ENCODE results near the gene PRAC1. TPM values are rescaled to one million over a fixed set of nuclear protein-coding genes. Genes with fewer than 3 reads are reported as not detected.
A peak's percentile ranks its signal among the peaks of the same experiment; 100 is the strongest.

PRAC1 gene
- not detected for polyA plus RNA-seq (2013, experiment 1 of 2)
- polyA plus RNA-seq (2013, experiment 2 of 2): not detected

GRCh38 chr17:48722201-48722907 is at the start of gene PRAC1:
Gene PRAC1, minus strand, starts transcription at chr17:48722518. Its CDS starts 126 bp downstream, at chr17:48722392.
- H2BK120ac ChIP-seq (ENCODE audit: low read depth, low read length): no peak within 1 kb of the TSS
- no peaks in the 10 kb centered on the region for H3K4me1 ChIP-seq (ENCODE audit: control insufficient read depth in 2 of 2, insufficient read depth in 1 of 2, low read depth in 1 of 2, low read length in 2 of 2)
- H3K18ac ChIP-seq (ENCODE audit: low read length): no peak within 1 kb of the TSS
- H4K91ac ChIP-seq (ENCODE audit: low read depth, low read length, poor library complexity): no peak within 1 kb of the TSS
- H3K9me3 ChIP-seq (replicated peaks in 1 of 2; ENCODE audit: control insufficient read depth in 2 of 2, insufficient read depth in 1 of 2, low read depth in 1 of 2, low read length in 2 of 2): peaks cover 0 to 13% of the 10 kb centered on the region in 2 donors
- no peak within 1 kb of the TSS for H2BK15ac ChIP-seq (ENCODE audit: low read length)
- DNase-seq (ENCODE audit: low spot score): no peak
- H3K14ac ChIP-seq (ENCODE audit: low read length): no peak within 1 kb of the TSS
- no peak within 1 kb of the TSS for H3K27ac ChIP-seq (replicated peaks; ENCODE audit: low read length)
- H3K27me3 ChIP-seq (ENCODE audit: control insufficient read depth in 3 of 3, insufficient read depth in 3 of 3, low read depth in 1 of 3, low read length in 3 of 3): peaks cover 73 to 100% (median 98%) of the 10 kb centered on the region in 3 experiments
- H2AFZ ChIP-seq (ENCODE audit: low read length): peak within 1 kb of the TSS; percentile 40
- no peak within 1 kb of the TSS for H2BK12ac ChIP-seq (ENCODE audit: low read length)
- no peak within 1 kb of the TSS for H2BK5ac ChIP-seq (ENCODE audit: low read length)
- no peaks in the 10 kb centered on the region for H3K79me1 ChIP-seq (ENCODE audit: low read depth, low read length)
- H3K4me3 ChIP-seq (ENCODE audit: low read length in 2 of 2): no peak within 1 kb of the TSS
- H3K9ac ChIP-seq (ENCODE audit: low read depth, low read length, poor library complexity): no peak within 1 kb of the TSS
- no peak within 1 kb of the TSS for H3K4me2 ChIP-seq (ENCODE audit: insufficient read depth, low read length, poor library complexity, severe bottlenecking)
- peak within 1 kb of the TSS; percentile 58 for H3K23ac ChIP-seq (ENCODE audit: low read depth, low read length, poor library complexity)
- no peak within 1 kb of the TSS for H2AK5ac ChIP-seq (ENCODE audit: low read depth, low read length)
- no CpG with 5 or more reads among the region's 21 CpGs for WGBS, 2 donors (ENCODE audit: extremely low coverage in 2 of 2, insufficient read length in 2 of 2, insufficient replicate concordance in 1 of 2)
- no peaks in the 10 kb centered on the region for H3K36me3 ChIP-seq (replicated peaks in 1 of 2; ENCODE audit: control insufficient read depth in 2 of 2, insufficient read depth in 2 of 2, low read length in 2 of 2)
- H4K8ac ChIP-seq (ENCODE audit: low read depth, low read length): no peak within 1 kb of the TSS
- no peak within 1 kb of the TSS for H3K4ac ChIP-seq (ENCODE audit: low read length)

- Histone ChIP-seq H3K4ac (ENCODE audit: low read length) (no peak overlapping the region), H3K4me2 (ENCODE audit: insufficient read depth, low read length, poor library complexity, severe bottlenecking) (no peak overlapping the region), H2AK5ac (ENCODE audit: low read depth, low read length) (no peak overlapping the region), H3K4me3 (ENCODE audit: low read length in 2 of 2) (no peak overlapping the region), H3K36me3 (replicated peaks in 1 of 2; ENCODE audit: control insufficient read depth in 2 of 2, insufficient read depth in 2 of 2, low read length in 2 of 2) (no peaks in the 10 kb centered on the region), H4K8ac (ENCODE audit: low read depth, low read length) (no peak overlapping the region), H4K91ac (ENCODE audit: low read depth, low read length, poor library complexity) (no peak overlapping the region), H2AFZ (ENCODE audit: low read length) (no peak overlapping the region), H2BK12ac (ENCODE audit: low read length) (no peak overlapping the region), H3K4me1 (ENCODE audit: control insufficient read depth in 2 of 2, insufficient read depth in 1 of 2, low read depth in 1 of 2, low read length in 2 of 2) (no peaks in the 10 kb centered on the region), H3K14ac (ENCODE audit: low read length) (no peak overlapping the region), H3K9me3 (replicated peaks in 1 of 2; ENCODE audit: control insufficient read depth in 2 of 2, insufficient read depth in 1 of 2, low read depth in 1 of 2, low read length in 2 of 2) (no peaks in the 10 kb centered on the region), H2BK120ac (ENCODE audit: low read depth, low read length) (no peak overlapping the region), H3K27me3 (ENCODE audit: control insufficient read depth in 3 of 3, insufficient read depth in 3 of 3, low read depth in 1 of 3, low read length in 3 of 3) (peaks cover 0 to 13% (median 0%) of the 10 kb centered on the region in 3 experiments), H3K9ac (ENCODE audit: low read depth, low read length, poor library complexity) (no peak overlapping the region), H2BK15ac (ENCODE audit: low read length) (no peak overlapping the region), H3K23ac (ENCODE audit: low read depth, low read length, poor library complexity) (no peak overlapping the region), H2BK5ac (ENCODE audit: low read length) (no peak overlapping the region), H3K27ac (replicated peaks; ENCODE audit: low read length) (no peak overlapping the region), H3K18ac (ENCODE audit: low read length) (no peak overlapping the region), H3K79me1 (ENCODE audit: low read depth, low read length) (no peaks in the 10 kb centered on the region)
- DNase-seq (ENCODE audit: low spot score): no peak
- no CpG with 5 or more reads among the region's 3 CpGs for WGBS, 2 donors (ENCODE audit: extremely low coverage in 2 of 2, insufficient read length in 2 of 2, insufficient replicate concordance in 1 of 2)
These were observed 48.6 kb upstream of the PRAC1 start for GRCh38 chr17:48770954-48771353.

GRCh38 chr17:48769009-48769675 is 46.8 kb upstream of the PRAC1 start:
- H3K4me3 ChIP-seq (ENCODE audit: low read length in 2 of 2): no peak overlapping the region
- no peak overlapping the region for H2BK15ac ChIP-seq (ENCODE audit: low read length)
- no peaks in the 10 kb centered on the region for H3K36me3 ChIP-seq (replicated peaks in 1 of 2; ENCODE audit: control insufficient read depth in 2 of 2, insufficient read depth in 2 of 2, low read length in 2 of 2)
- H2AFZ ChIP-seq (ENCODE audit: low read length): no peak overlapping the region
- DNase-seq (ENCODE audit: low spot score): no peak
- peaks cover 0 to 23% (median 2%) of the 10 kb centered on the region in 3 experiments for H3K27me3 ChIP-seq (ENCODE audit: control insufficient read depth in 3 of 3, insufficient read depth in 3 of 3, low read depth in 1 of 3, low read length in 3 of 3)
- no peaks in the 10 kb centered on the region for H3K79me1 ChIP-seq (ENCODE audit: low read depth, low read length)
- no peaks in the 10 kb centered on the region for H3K9me3 ChIP-seq (replicated peaks in 1 of 2; ENCODE audit: control insufficient read depth in 2 of 2, insufficient read depth in 1 of 2, low read depth in 1 of 2, low read length in 2 of 2)
- no CpG with 5 or more reads among the region's 5 CpGs for WGBS, 2 donors (ENCODE audit: extremely low coverage in 2 of 2, insufficient read length in 2 of 2, insufficient replicate concordance in 1 of 2)
- H3K27ac ChIP-seq (replicated peaks; ENCODE audit: low read length): no peak overlapping the region
- no peak overlapping the region for H2BK12ac ChIP-seq (ENCODE audit: low read length)
- H4K91ac ChIP-seq (ENCODE audit: low read depth, low read length, poor library complexity): no peak overlapping the region
- H2BK5ac ChIP-seq (ENCODE audit: low read length): no peak overlapping the region
- no peak overlapping the region for H3K9ac ChIP-seq (ENCODE audit: low read depth, low read length, poor library complexity)
- no peak overlapping the region for H3K18ac ChIP-seq (ENCODE audit: low read length)
- H3K4me2 ChIP-seq (ENCODE audit: insufficient read depth, low read length, poor library complexity, severe bottlenecking): no peak overlapping the region
- H2BK120ac ChIP-seq (ENCODE audit: low read depth, low read length): no peak overlapping the region
- H3K4ac ChIP-seq (ENCODE audit: low read length): no peak overlapping the region
- no peak overlapping the region for H2AK5ac ChIP-seq (ENCODE audit: low read depth, low read length)
- no peak overlapping the region for H4K8ac ChIP-seq (ENCODE audit: low read depth, low read length)
- no peak overlapping the region for H3K23ac ChIP-seq (ENCODE audit: low read depth, low read length, poor library complexity)
- H3K4me1 ChIP-seq (ENCODE audit: control insufficient read depth in 2 of 2, insufficient read depth in 1 of 2, low read depth in 1 of 2, low read length in 2 of 2): no peaks in the 10 kb centered on the region
- H3K14ac ChIP-seq (ENCODE audit: low read length): no peak overlapping the region

- H2BK12ac ChIP-seq (ENCODE audit: low read length): no peak overlapping the region
- no peak for DNase-seq (ENCODE audit: low spot score)
These were observed 45.0 kb upstream of the PRAC1 start for GRCh38 chr17:48767263-48767774.

More at GRCh38 chr17:48767263-48767774, 45.0 kb upstream of the PRAC1 start:
- H3K9me3 ChIP-seq (replicated peaks in 1 of 2; ENCODE audit: control insufficient read depth in 2 of 2, insufficient read depth in 1 of 2, low read depth in 1 of 2, low read length in 2 of 2): no peaks in the 10 kb centered on the region
- no peak overlapping the region for H2AFZ ChIP-seq (ENCODE audit: low read length)
- no peak overlapping the region for H3K4me2 ChIP-seq (ENCODE audit: insufficient read depth, low read length, poor library complexity, severe bottlenecking)
- no peak overlapping the region for H3K4me3 ChIP-seq (ENCODE audit: low read length in 2 of 2)
- no peaks in the 10 kb centered on the region for H3K79me1 ChIP-seq (ENCODE audit: low read depth, low read length)
- no peak overlapping the region for H3K4ac ChIP-seq (ENCODE audit: low read length)
- H3K27me3 ChIP-seq (ENCODE audit: control insufficient read depth in 3 of 3, insufficient read depth in 3 of 3, low read depth in 1 of 3, low read length in 3 of 3): peaks cover 0 to 40% (median 6%) of the 10 kb centered on the region in 3 experiments
- H2AK5ac ChIP-seq (ENCODE audit: low read depth, low read length): no peak overlapping the region
- WGBS, 2 donors (ENCODE audit: extremely low coverage in 2 of 2, insufficient read length in 2 of 2, insufficient replicate concordance in 1 of 2): no CpG with 5 or more reads among the region's 4 CpGs
- no peak overlapping the region for H3K27ac ChIP-seq (replicated peaks; ENCODE audit: low read length)
- no peak overlapping the region for H2BK5ac ChIP-seq (ENCODE audit: low read length)
- H4K91ac ChIP-seq (ENCODE audit: low read depth, low read length, poor library complexity): no peak overlapping the region
- H3K4me1 ChIP-seq (ENCODE audit: control insufficient read depth in 2 of 2, insufficient read depth in 1 of 2, low read depth in 1 of 2, low read length in 2 of 2): no peaks in the 10 kb centered on the region
- no peak overlapping the region for H2BK120ac ChIP-seq (ENCODE audit: low read depth, low read length)
- H3K9ac ChIP-seq (ENCODE audit: low read depth, low read length, poor library complexity): no peak overlapping the region
- H3K23ac ChIP-seq (ENCODE audit: low read depth, low read length, poor library complexity): no peak overlapping the region
- H4K8ac ChIP-seq (ENCODE audit: low read depth, low read length): no peak overlapping the region
- no peaks in the 10 kb centered on the region for H3K36me3 ChIP-seq (replicated peaks in 1 of 2; ENCODE audit: control insufficient read depth in 2 of 2, insufficient read depth in 2 of 2, low read length in 2 of 2)
- no peak overlapping the region for H3K14ac ChIP-seq (ENCODE audit: low read length)
- H2BK15ac ChIP-seq (ENCODE audit: low read length): no peak overlapping the region
- H3K18ac ChIP-seq (ENCODE audit: low read length): no peak overlapping the region
